ENCODE measurements around the gene ANK3.

DNA sequence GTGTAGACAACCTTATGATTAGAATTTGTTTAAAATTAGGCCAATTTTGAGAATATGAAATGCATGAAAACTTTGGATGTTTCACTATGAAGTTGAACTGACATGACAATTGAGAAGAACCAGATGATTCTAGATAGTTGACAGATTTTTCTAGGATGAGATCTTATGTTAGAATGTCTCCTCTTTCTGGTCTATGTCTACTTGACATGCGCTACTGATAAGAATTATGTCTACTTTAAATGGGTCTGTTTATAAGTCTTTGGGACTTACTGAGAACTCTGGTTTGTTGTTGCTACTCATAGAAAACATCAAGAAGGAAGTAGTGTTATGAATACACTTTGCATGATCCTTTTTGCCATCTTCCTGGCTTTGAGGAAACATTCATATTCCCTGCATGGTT, 255.1 kb downstream of the ANK3 start:
- TF ChIP-seq, protein P1, sequence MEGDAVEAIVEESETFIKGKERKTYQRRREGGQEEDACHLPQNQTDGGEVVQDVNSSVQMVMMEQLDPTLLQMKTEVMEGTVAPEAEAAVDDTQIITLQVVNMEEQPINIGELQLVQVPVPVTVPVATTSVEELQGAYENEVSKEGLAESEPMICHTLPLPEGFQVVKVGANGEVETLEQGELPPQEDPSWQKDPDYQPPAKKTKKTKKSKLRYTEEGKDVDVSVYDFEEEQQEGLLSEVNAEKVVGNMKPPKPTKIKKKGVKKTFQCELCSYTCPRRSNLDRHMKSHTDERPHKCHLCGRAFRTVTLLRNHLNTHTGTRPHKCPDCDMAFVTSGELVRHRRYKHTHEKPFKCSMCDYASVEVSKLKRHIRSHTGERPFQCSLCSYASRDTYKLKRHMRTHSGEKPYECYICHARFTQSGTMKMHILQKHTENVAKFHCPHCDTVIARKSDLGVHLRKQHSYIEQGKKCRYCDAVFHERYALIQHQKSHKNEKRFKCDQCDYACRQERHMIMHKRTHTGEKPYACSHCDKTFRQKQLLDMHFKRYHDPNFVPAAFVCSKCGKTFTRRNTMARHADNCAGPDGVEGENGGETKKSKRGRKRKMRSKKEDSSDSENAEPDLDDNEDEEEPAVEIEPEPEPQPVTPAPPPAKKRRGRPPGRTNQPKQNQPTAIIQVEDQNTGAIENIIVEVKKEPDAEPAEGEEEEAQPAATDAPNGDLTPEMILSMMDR (optimal IDR thresholded peaks at IDR 0.05 in 1 of 3, IDR thresholded peaks at IDR 0.05 in 1 of 3, conservative IDR thresholded peaks at IDR 0.05 in 1 of 3; ENCODE audit: extremely low read depth in 1 of 3, insufficient read depth in 2 of 3, low read length in 3 of 3), result no peak
- no peak for TF ChIP-seq EZH2 (IDR thresholded peaks at IDR 0.05; ENCODE audit: low read length)

Measured in keratinocyte (primary cell).